AG09309 (cell line): ENCODE measurements around the gene PRKCH.

ENCODE experiments used
- DNase-seq: peaks from one replicate; pipeline ENCODE4 v3.0.0-alpha.2; 2010; ENCODE audit warnings: low read depth
- H3K4me3 ChIP-seq: 2 replicates; pipeline ENCODE4 v1.5.1; 2011; ENCODE audit warnings: mild to moderate bottlenecking, low read depth, low read length, moderate library complexity; ENCODE audit not compliant: control insufficient read depth
- TF ChIP-seq, protein P1 (sequence below): IDR thresholded peaks from 2 replicates; pipeline ENCODE4 v1.5.1; 2011; ENCODE audit warnings: mild to moderate bottlenecking, low read depth, low read length, inconsistent platforms; ENCODE audit not compliant: insufficient read depth, control insufficient read depth; ENCODE audit errors: missing control alignments

PRKCH gene

DNA sequence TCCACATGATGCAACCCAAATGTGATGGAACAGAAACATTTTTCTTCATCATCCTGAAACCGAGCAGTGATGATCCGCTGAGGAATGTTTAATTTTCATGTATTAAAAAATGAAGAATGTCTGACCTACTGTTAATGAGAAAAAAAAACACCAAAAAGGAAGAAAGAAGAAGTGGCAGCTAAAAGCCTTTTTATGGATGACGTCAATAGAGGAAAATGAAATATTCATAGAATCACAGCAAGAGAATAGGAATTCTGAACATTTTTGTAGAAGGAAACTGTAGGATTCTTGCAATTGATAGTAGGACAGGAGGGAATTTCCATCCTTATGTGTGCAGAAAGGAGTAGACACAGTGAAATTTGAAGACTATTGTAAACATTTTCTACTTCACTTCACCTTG, 112.9 kb downstream of the PRKCH start:
- TF ChIP-seq, protein P1, sequence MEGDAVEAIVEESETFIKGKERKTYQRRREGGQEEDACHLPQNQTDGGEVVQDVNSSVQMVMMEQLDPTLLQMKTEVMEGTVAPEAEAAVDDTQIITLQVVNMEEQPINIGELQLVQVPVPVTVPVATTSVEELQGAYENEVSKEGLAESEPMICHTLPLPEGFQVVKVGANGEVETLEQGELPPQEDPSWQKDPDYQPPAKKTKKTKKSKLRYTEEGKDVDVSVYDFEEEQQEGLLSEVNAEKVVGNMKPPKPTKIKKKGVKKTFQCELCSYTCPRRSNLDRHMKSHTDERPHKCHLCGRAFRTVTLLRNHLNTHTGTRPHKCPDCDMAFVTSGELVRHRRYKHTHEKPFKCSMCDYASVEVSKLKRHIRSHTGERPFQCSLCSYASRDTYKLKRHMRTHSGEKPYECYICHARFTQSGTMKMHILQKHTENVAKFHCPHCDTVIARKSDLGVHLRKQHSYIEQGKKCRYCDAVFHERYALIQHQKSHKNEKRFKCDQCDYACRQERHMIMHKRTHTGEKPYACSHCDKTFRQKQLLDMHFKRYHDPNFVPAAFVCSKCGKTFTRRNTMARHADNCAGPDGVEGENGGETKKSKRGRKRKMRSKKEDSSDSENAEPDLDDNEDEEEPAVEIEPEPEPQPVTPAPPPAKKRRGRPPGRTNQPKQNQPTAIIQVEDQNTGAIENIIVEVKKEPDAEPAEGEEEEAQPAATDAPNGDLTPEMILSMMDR, result no peak
- no peak for DNase-seq
- no peak overlapping the region for H3K4me3 ChIP-seq

GRCh38 chr14:61435563-61436337, 114.4 kb downstream of the PRKCH start:
- TF ChIP-seq, protein P1, result no peak
- DNase-seq, result no peak
- no peak overlapping the region for H3K4me3 ChIP-seq

- TF ChIP-seq, protein P1, result no peak
- DNase-seq, result no peak
- H3K4me3 ChIP-seq, result no peak overlapping the region
Measured at GRCh38 chr14:61437381-61437780, 116.0 kb downstream of the PRKCH start.

DNA sequence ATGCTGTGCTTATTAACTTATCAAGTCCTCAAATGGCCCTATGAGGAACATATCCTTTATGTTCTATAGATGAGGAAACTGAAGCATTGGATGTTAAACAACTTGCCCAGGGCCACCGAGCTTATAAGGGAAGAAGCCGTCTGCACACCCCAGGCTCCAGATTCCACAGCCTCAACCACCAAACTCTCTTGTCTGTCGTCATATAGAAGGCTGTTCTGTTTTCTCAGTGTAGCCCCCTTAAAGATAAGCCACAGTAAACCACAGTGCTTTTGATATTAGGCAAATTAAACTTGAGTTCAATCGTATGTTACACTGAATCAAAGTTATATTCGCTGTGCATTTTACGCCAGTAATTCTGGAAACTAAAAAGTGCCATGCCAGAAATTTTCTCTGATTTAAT, 116.7 kb downstream of the PRKCH start:
- DNase-seq, result no peak
- H3K4me3 ChIP-seq, result no peak overlapping the region
- TF ChIP-seq, protein P1, result no peak

DNA sequence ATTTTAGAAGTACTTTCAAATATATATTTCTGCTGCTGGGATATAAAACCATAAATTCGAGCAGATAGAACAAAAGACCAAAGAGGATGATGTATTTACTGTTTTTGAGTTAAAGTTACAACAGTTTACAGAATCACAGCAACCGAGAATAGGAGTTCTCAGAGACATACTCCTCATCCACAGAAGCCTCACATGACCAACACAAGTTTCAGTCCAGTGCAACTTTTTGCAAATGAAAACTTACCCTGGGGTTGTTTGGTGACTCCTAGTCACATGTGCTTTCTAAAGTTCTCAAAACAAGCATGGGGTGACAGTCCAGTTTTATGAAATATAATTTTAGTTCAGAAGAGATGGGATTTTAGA, 117.1 kb downstream of the PRKCH start:
- H3K4me3 ChIP-seq, result no peak overlapping the region
- TF ChIP-seq, protein P1, result no peak
- DNase-seq, result no peak

DNA sequence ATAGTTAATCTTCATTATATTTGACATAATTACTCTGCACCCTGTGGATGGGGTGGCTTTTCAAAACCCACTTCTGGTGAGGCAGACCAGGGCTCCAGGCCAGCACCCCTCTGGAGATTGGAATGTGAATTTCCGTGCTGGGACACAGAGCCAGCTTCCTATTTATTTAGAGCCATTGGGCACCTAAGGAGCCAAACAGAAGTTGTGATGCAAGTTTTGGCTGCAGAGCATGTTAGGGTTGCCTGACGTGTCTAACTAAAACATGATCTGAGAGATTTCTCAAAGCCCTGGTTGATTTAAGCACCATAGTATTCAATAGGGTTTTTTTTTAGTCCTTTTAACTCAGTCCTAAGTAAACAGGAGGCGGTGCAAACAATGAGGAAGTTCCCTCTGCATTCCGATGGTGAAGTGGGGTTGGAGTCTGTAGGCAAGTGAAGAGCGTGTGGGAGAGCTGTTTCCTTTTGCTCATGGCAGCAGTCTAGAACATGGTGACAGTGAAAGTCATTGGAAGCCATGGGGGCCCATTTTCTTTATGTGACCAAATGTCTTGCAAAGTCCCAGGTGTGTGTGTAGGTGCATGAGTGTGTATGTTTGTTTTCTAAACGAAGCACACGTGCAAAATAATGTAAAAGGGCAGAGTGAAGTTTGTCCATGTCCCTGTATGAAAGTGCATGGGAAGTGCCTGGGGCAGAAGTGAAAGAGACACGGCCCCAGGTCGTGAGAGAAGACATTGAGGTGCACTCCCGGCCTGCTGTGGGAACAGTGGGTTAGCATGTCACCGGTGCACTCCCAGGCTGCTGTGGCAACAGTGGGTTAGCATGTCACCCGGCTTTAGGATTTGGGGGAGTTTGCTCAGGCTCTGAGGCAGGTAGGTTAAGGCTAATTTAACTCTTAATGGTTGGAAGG, 117.7 kb downstream of the PRKCH start:
- no peak overlapping the region for H3K4me3 ChIP-seq
- peak; percentile 7 for DNase-seq
- TF ChIP-seq, protein P1, result no peak
